GM21619 (cell line): ENCODE data around the gene VAT1L.
A peak's percentile ranks its signal among the peaks of the same experiment; 100 is the strongest.
"Not testable (repeated sequence)": the region's sequence is repeated elsewhere in the genome, so short reads cannot be mapped to it uniquely, and the experiment has no call there.

Experiments used
- ATAC-seq: cut with Tn5 transposase; IDR thresholded peaks from one replicate; pipeline ENCODE4 v1.9.1; 2021; ENCODE audit not compliant: unreplicated experiment

Gene VAT1L

DNA sequence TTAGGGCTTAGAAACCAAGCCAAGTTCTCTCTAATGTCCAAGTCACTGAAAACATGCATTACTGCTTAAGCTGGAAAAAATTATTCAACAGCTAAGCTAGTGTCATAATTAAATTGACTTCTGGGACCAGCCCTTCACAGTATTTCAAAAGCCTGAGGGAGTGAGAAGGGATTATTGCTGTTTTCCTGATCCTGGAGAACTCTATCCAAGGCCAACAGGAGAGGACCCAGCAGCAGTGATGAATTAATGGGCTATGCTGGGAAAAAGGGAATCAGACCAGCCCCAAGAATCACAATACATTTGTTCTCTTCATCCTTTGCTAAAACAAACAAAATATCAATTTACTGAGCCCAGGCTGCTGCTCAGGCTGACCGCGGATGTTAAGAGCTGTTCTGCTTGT, 199.4 kb downstream of the VAT1L start:
- ATAC-seq = no peak

GRCh38 chr16:77989846-77990245, 201.5 kb downstream of the VAT1L start:
- no peak for ATAC-seq

DNA sequence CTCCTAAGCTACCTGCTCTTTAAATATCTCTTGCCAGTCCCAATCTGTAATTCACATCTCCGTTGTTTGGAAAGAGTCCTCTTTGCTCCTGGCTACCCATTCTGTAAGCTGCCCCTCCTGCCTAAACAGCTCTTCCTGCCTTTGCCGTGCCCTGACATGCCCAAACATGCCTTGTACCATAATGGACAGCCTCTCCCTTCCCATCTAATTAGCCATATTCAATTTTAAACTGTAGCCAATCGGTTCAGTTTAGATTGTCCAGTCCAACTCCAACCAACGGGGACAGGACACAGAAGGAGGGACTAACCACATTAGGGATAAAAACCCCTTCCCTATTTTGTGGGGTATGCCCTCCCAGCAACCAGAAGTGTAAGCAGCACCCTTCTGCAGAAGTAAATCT, 203.3 kb downstream of the VAT1L start:
- no peak for ATAC-seq

DNA sequence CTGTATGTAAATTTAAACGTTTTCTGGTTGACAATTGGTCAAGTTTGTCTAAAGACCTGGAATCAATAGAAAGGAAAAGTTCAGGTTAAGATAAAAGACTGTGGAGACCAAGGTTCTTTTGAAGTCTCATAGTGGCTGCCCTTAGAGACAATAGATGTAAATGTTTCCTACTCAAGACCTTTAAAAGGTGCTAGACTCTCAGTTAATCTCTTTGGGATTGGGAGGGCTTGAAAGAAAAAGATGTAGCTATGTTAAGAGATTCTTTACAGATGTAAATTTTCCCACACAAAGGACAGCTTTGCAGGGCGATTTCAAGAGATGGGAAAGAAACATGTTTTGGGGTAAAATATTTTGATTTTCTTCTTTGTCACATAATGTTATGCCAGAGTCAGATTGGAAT, 204.0 kb downstream of the VAT1L start:
- not testable (repeated sequence) for ATAC-seq

GRCh38 chr16:77993111-77993985, 205.0 kb downstream of the VAT1L start:
- no peak for ATAC-seq

GRCh38 chr16:77995843-77996455, 207.6 kb downstream of the VAT1L start:
- no peak for ATAC-seq

GRCh38 chr16:77998350-77999023, 210.1 kb downstream of the VAT1L start:
- no peak for ATAC-seq

DNA sequence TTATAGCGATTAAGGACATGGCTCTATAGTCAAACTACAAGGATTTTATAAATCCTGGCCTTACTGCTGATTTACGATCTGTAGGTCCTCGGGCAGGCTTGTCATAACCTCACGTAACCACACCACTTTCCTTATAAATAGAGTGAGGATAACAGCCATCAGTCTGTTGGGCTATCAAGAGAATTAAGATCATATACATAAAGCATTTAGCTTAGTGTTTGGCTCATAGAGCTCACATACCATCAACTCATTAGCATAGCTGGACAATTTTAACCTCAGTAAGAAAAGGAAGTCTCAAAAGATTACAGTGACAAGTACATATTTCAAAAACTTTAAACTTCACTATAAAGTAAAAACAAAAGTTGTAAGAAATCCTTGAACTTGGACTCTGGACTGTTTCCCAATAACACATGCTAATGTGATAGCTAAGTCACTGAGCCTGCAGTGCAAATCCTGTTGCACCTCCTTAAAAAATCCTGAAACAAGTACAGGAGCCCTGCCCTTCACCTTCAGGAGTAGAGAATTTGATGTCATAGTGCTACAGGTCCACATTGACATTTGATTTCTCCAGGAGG, 213.2 kb downstream of the VAT1L start:
- ATAC-seq = no peak

DNA sequence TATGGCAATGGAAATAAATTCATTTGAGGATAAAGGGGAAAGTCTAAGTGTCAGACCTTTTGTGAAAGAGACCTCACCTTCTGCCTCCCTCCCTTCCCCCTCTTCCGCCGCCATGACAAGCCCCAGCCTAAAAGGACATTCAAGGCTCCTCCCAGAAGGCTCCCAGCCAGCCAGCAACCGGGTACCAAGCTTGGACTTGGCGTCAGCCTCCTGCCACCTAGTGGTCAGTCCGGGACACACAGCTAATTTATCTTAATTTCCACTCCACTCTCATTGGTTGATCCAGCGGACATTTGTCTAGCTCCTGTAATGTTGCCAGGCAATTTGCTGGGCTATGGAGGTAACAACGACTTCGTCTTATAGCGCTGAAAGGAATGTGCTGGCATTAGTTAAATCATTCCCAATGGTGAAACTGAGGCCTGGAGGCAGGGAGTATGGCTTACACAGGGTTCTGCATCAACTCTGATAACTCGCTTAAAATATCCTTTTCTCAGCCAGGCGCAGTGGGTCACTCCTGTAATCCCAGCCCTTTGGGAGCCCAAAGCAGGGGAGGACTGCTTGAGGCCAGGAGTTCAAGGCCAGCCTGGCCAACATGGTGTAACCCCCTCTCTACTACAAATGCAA, 214.7 kb downstream of the VAT1L start:
- peak; percentile 99 for ATAC-seq

DNA sequence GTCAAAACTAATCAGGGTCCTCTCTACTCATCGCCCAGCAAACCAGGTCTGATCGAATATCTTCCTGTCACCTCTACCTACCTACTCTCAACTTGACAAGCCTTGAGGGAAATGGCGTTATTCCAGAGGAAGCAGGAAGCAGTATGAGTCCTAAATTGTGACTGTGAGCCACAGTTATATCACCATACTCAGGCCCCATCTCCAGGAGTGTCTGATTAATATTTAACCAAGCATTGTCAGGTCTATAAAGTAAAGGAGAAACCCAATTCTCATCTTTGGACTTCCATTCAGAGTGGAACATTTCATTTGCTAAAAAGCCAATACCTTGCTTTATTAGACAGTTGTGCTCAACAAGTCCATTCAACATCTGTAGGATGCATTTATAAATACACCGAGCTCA, 216.2 kb downstream of the VAT1L start:
- ATAC-seq = no peak

GRCh38 chr16:78005881-78006280, 217.5 kb downstream of the VAT1L start:
- no peak for ATAC-seq

- no peak for ATAC-seq
Measured at GRCh38 chr16:78007121-78007520, 218.8 kb downstream of the VAT1L start.

DNA sequence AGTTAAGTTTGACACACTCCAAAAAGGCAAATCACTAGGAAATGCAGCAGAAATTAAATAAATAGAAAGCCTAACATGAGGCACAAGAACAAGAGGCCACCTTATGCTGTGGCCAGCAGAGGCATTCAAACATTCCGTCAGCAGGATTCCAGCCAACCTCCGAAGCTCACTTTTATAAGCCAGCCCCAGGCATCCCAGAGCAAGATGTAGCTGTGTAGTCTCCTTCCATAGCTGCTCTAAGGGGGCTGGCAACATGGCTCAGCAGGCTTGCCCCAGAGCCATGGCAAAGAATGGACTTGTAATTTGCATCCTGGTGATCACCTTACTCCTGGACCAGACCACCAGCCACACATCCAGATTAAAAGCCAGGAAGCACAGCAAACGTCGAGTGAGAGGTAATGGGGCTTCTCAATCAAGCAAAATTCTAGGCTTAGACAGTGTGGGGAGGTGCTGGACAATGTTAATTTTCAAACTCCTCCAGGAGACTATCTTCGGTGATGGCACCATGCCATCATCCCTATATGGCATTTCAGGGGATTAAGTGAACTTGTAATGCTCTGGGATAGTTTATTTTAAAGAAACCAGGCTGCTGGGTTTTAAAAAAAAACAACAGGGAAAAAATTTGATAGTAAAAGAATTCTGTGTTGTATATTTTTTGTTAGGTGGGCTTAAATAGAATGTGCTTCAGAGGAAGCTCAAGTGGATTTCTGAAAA, 234.1 kb downstream of the VAT1L start, which contains the start of gene CLEC3A:
Gene CLEC3A (plus strand): TSS at position 202 of the 714 bp plus-strand sequence. CDS start 79 bp downstream, at position 281.
- ATAC-seq = no peak

- no peak for ATAC-seq
Measured at GRCh38 chr16:78024159-78024558, 235.8 kb downstream of the VAT1L start.

DNA sequence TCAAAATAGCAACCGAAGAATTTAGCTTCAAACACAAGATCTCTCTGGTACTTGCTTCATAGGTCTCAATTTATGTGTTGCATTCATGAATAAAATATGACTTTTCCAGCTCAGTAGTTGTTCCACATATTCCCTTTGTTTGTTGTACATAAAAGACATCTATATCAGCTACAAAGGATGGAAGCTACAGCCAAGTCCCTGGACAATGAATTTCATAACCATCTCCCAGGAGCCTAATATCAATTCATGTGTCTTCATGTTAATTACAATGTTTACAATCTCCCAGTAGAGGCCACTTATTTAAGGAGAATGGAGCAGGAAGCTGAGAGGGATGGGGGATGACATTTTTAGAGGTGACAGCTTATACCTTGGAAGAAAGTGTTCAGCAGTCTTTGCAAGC, 237.3 kb downstream of the VAT1L start:
- ATAC-seq = no peak

GRCh38 chr16:78028018-78028417, 239.7 kb downstream of the VAT1L start:
- ATAC-seq = no peak
